RWPE1 (cell line): ENCODE data around the gene HECW1.
A peak's percentile ranks its signal among the peaks of the same experiment; 100 is the strongest.

Source experiments
- CTCF ChIA-PET: fragments of 350-600 bp; sonication (Branson Sonifier 250); formaldehyde crosslinking; extraction: SDS; loops from one replicate; lab custom pipeline; 2021; lab: Yijun Ruan, JAX
- POLR2A ChIA-PET: fragments of 400-600 bp; formaldehyde crosslinking; extraction: SDS; loops from one replicate; lab custom pipeline; 2020; ENCODE audit warnings: antibody characterized with exemption; ENCODE audit not compliant: low non-redundant PET; lab: Yijun Ruan, JAX
- DNase-seq: peaks from one replicate; pipeline ENCODE4 v3.0.0; 2012; ENCODE audit warnings: low spot score
- H3K27ac ChIP-seq: fragments of 450-650 bp; 2 replicates; pipeline ENCODE4 v1.5.1; 2017
- TF ChIP-seq, protein P1 (sequence below): fragments of 450-650 bp; conservative IDR thresholded peaks from 2 replicates; pipeline ENCODE4 v1.5.1; 2017; ENCODE audit warnings: low read depth, mild to moderate bottlenecking

Gene HECW1

DNA sequence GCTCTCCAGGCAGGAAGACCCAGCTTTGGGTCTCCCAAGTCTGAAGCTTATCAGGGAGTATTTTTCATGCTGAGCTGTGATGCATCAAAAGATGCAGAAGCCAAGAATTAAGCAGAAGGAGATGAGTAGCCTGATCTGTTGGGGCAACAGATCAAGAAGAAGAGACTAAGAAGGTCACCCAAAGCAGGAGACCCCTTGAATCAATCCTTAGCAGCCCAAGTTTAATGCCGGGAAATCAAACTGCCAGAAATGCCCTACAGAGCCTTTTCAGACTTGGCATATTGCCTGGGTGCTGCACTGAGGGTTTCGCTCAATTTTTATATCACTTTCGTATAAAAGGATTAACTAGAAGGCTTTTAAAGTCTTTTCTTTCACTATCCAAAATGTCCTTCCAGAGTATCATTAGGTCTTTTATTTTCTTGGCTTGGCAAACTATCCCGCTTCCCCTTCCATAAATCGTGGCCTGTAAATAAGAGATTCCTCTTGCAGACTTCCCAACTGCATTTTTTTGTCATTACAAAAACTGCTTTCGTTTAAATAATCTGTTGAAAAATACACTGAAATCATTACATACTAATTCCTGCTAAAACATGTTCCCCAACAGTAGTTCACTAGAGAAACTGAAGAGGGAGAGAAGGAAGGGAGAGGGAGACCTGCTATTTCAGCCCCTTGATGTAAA lies 421.5 kb downstream of the HECW1 start:
- no peak overlapping the region for H3K27ac ChIP-seq
- DNase-seq = no peak
- ChIA-PET CTCF (no interaction called here), POLR2A (no interaction called here)
- TF ChIP-seq, protein P1, sequence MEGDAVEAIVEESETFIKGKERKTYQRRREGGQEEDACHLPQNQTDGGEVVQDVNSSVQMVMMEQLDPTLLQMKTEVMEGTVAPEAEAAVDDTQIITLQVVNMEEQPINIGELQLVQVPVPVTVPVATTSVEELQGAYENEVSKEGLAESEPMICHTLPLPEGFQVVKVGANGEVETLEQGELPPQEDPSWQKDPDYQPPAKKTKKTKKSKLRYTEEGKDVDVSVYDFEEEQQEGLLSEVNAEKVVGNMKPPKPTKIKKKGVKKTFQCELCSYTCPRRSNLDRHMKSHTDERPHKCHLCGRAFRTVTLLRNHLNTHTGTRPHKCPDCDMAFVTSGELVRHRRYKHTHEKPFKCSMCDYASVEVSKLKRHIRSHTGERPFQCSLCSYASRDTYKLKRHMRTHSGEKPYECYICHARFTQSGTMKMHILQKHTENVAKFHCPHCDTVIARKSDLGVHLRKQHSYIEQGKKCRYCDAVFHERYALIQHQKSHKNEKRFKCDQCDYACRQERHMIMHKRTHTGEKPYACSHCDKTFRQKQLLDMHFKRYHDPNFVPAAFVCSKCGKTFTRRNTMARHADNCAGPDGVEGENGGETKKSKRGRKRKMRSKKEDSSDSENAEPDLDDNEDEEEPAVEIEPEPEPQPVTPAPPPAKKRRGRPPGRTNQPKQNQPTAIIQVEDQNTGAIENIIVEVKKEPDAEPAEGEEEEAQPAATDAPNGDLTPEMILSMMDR = no peak

DNA sequence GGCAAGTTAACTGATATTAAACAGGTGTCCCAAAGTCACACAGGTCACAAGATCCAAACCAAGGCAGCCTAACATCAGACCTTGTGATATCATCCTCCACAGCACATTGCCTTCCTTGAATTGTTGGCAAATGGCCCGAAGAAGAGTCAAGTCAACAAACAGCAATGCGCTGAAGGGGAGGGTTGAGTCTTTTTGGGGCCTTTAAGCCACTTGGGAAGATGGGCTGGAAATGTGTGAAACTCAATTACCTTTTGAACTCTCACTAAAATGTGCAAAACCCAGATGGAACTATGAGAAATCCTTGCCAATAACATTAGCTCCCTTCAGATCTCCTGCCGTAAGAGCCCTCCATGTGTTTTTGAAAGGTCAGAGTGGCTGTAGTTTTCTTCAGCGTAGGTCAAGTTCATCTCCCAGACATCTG lies 422.6 kb downstream of the HECW1 start:
- DNase-seq = no peak
- CTCF ChIA-PET = no interaction called here
- no peak overlapping the region for H3K27ac ChIP-seq
- POLR2A ChIA-PET = no interaction called here
- TF ChIP-seq, protein P1 = no peak

DNA sequence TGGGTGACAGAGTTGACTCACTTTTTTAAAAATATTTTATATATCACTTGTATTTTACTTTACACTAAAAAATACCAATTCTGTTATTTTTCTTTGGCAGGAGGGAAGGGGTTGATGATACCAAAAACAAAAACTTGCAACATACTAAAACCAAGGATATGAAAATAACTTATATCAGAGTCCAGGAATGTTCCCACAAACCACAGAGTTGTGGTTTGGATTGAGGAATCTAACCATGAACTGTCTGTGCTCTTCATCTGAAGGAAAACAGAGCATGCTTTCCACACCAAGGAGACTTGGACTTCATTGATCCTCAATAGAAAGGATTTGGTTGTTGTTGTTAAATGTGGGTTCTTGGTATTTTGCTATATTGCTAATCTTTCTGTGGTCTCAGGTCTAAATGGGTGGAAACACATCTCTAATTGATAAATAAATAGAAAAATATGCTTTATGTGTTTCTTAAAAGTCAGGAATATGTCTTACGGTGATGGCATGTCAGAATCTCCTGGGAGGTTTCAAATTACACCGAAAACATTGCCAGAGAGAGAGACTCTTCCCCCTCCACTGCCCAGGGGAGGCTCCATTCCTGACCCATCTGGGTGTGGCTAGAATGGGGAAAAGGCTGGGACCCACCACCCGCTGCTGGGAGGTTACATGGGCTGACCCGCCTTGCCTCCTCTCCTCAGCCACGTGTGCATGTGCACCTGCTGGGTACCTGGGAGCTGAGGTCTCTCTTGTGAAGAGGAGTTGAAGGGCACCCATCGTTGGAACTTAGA lies 423.6 kb downstream of the HECW1 start:
- CTCF ChIA-PET = no interaction called here
- DNase-seq = peak; percentile 42
- POLR2A ChIA-PET = no interaction called here
- H3K27ac ChIP-seq = peak overlapping the region; percentile 47; the same call in 1 of the 2 replicates
- TF ChIP-seq, protein P1 = no peak

DNA sequence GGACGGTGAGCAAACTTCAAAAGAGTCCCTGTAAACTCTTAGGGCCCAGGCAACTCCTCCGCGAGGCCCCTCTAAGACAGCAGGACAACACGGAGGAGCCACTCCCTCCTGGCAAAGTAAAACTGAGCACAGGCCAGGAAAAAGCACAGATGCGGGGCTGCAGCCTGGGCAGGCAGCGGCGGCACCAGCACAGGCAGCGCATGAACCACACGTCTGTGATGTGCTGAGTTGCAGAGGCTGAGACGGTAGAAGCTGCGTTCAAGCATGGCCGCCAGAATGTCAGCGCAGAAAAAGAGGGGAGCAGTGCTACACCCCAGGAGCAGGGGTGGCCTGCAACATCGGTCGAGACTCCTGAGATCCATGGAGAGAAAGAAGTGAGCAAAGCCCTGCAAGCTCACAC lies 424.3 kb downstream of the HECW1 start:
- DNase-seq = no peak
- ChIA-PET POLR2A (no interaction called here), CTCF (interaction anchor here (1.8 kb wide), 1 partner anchor 46 kb away, joined by 6 read pairs; the partner anchor contains the start of gene STK17A)
- peak overlapping the region; percentile 47; the same call in 1 of the 2 replicates for H3K27ac ChIP-seq
- TF ChIP-seq, protein P1 = no peak

DNA sequence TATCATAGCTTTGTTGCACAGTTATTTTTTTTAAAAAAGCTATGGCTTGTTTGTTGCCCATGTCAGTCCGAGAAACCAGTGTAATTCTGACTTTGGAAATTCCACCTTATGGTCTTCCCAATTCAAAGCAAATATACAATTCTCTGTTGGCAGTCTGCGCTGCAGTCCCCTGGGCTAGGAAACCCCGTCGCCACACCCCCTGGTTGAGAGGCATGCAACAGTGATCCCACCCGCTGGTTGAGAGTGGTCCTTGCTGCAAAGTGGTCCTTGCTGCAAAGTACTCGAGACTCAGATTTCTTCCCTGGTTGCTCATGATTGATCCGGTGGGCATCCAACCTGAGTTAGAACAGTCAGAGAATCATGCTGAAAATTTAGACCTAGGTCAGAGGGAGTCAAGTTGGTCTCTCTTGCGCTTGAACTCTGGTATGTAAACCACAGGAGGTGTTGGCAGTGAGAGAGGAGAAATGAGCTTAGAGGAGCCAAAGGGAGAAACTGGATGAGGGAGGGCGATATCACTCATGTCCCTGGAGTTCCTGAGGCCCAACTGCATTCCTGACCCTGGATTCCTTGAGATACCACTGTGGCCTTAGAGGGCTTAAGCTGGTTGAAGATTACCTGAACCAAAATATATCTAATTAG lies 425.4 kb downstream of the HECW1 start:
- no peak for DNase-seq
- ChIA-PET POLR2A (no interaction called here), CTCF (interaction anchor here (1.8 kb wide), 1 partner anchor 45 kb away, joined by 6 read pairs; the partner anchor contains the start of gene STK17A)
- TF ChIP-seq, protein P1 = no peak
- no peak overlapping the region for H3K27ac ChIP-seq

DNA sequence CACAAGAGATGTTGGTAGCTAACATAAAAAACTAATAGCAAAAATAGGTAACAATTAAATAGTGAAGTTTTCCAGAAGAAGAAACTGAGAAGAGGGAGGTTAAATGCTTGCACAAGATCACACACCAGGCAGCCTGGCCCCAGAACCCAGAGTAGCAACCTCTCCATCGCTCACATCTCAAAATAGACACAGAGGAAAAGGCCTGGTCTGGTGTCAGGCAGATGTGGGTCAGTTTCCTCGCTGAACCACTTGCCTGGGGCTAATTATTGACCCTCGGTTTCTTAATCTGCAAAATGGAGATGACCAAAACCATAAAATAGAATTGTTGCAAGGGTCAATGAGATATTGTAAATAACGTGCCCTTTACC lies 425.9 kb downstream of the HECW1 start:
- no peak overlapping the region for H3K27ac ChIP-seq
- POLR2A ChIA-PET = no interaction called here
- TF ChIP-seq, protein P1 = no peak
- DNase-seq = no peak
- CTCF ChIA-PET = interaction anchor here (1.8 kb wide), 1 partner anchor 44 kb away, joined by 6 read pairs; the partner anchor contains the start of gene STK17A
